ENCODE results near the gene TTC14. TPM values are rescaled to one million over a fixed set of nuclear protein-coding genes. Genes with fewer than 3 reads are reported as not detected.
"Not testable (repeated sequence)": the region's sequence is repeated elsewhere in the genome, so short reads cannot be mapped to it uniquely, and the experiment has no call there.

The TTC14 gene
- total RNA-seq, 4 donors from 2014 or later: 43.6 to 144 (median 70.7) TPM

- no peaks in the 10 kb centered on the region for H3K4me1 ChIP-seq
- in situ Hi-C loops (cut with MboI; ENCODE audit: low pct_ligation_motif_present in 1 of 4, low pct_unique_long_range_greater_than_20kb in 1 of 4, low sequenced_read_pairs in 3 of 4): no loop called here
These were observed 29.9 kb upstream of the TTC14 start for GRCh38 chr3:180571831-180572598.

GRCh38 chr3:180575571-180575970, 26.4 kb upstream of the TTC14 start:
- WGBS, 2 donors (ENCODE audit: low coverage in 1 of 2): 77 to 85% methylated on average over 3 of the region's 3 CpGs
- no peaks in the 10 kb centered on the region for H3K9me3 ChIP-seq
- H3K4me3 ChIP-seq: no peak overlapping the region
- H3K27ac ChIP-seq: no peak overlapping the region
- DNase-seq: no peak
- in situ Hi-C loops (cut with MboI; ENCODE audit: low pct_ligation_motif_present in 1 of 4, low pct_unique_long_range_greater_than_20kb in 1 of 4, low sequenced_read_pairs in 3 of 4): no loop called here
- no peaks in the 10 kb centered on the region for H3K27me3 ChIP-seq
- H3K36me3 ChIP-seq: no peaks in the 10 kb centered on the region
- intact Hi-C loops (cut with DNase I; ENCODE audit: low total_unique reads): no loop called here
- no peak for TF ChIP-seq POLR2AphosphoS5 (IDR thresholded peaks at IDR 0.05)
- TF ChIP-seq POLR2A (IDR thresholded peaks at IDR 0.05): no peak
- TF ChIP-seq EP300 (IDR thresholded peaks at IDR 0.05; ENCODE audit: low read depth): no peak
- TF ChIP-seq CTCF (IDR thresholded peaks at IDR 0.05): no peak
- H3K4me1 ChIP-seq: no peaks in the 10 kb centered on the region

More at GRCh38 chr3:180571831-180572598, 29.9 kb upstream of the TTC14 start:
- TF ChIP-seq EP300 (IDR thresholded peaks at IDR 0.05; ENCODE audit: low read depth) (no peak), POLR2A (IDR thresholded peaks at IDR 0.05) (no peak), CTCF (IDR thresholded peaks at IDR 0.05) (no peak), POLR2AphosphoS5 (IDR thresholded peaks at IDR 0.05) (no peak)
- Histone ChIP-seq H3K36me3 (no peaks in the 10 kb centered on the region), H3K9me3 (no peaks in the 10 kb centered on the region), H3K27me3 (no peaks in the 10 kb centered on the region), H3K4me3 (no peak overlapping the region), H3K27ac (no peak overlapping the region)
- DNase-seq: no peak
- 80 to 87% methylated on average over 6 of the region's 6 CpGs for WGBS, 2 donors (ENCODE audit: low coverage in 1 of 2)
- intact Hi-C loops (cut with DNase I; ENCODE audit: low total_unique reads): no loop called here

GRCh38 chr3:180580934-180581333, 21.0 kb upstream of the TTC14 start:
- no peaks in the 10 kb centered on the region for H3K9me3 ChIP-seq
- no peak overlapping the region for H3K27ac ChIP-seq
- no peaks in the 10 kb centered on the region for H3K4me1 ChIP-seq
- DNase-seq: no peak
- H3K27me3 ChIP-seq: peaks cover 13% of the 10 kb centered on the region
- no peak overlapping the region for H3K4me3 ChIP-seq
- TF ChIP-seq POLR2A (IDR thresholded peaks at IDR 0.05) (no peak), EP300 (IDR thresholded peaks at IDR 0.05; ENCODE audit: low read depth) (no peak), POLR2AphosphoS5 (IDR thresholded peaks at IDR 0.05) (no peak), CTCF (IDR thresholded peaks at IDR 0.05) (no peak)
- in situ Hi-C loops (cut with MboI; ENCODE audit: low pct_ligation_motif_present in 1 of 4, low pct_unique_long_range_greater_than_20kb in 1 of 4, low sequenced_read_pairs in 3 of 4): no loop called here
- no peaks in the 10 kb centered on the region for H3K36me3 ChIP-seq
- WGBS, 2 donors (ENCODE audit: low coverage in 1 of 2): 55 to 79% methylated on average over 1 of the region's 1 CpG
- intact Hi-C loops (cut with DNase I; ENCODE audit: low total_unique reads): no loop called here

- TF ChIP-seq POLR2A (IDR thresholded peaks at IDR 0.05) (no peak), EP300 (IDR thresholded peaks at IDR 0.05; ENCODE audit: low read depth) (no peak), POLR2AphosphoS5 (IDR thresholded peaks at IDR 0.05) (no peak), CTCF (IDR thresholded peaks at IDR 0.05) (no peak)
- Histone ChIP-seq H3K27ac (no peak overlapping the region), H3K36me3 (no peaks in the 10 kb centered on the region), H3K9me3 (no peaks in the 10 kb centered on the region), H3K4me3 (no peak overlapping the region), H3K27me3 (peaks cover 29% of the 10 kb centered on the region), H3K4me1 (no peaks in the 10 kb centered on the region)
- in situ Hi-C loops (cut with MboI; ENCODE audit: low pct_ligation_motif_present in 1 of 4, low pct_unique_long_range_greater_than_20kb in 1 of 4, low sequenced_read_pairs in 3 of 4) (no loop called here), intact Hi-C loops (cut with DNase I; ENCODE audit: low total_unique reads) (no loop called here)
- WGBS, 2 donors (ENCODE audit: low coverage in 1 of 2): 95% methylated on average over 17 of the region's 23 CpGs; no CpG with 5 or more reads in 1 of the 2 donors
- DNase-seq: no peak
These were observed 11.6 kb upstream of the TTC14 start for GRCh38 chr3:180590396-180590795.

- H3K27me3 ChIP-seq: peaks cover 34% of the 10 kb centered on the region
- intact Hi-C loops (cut with DNase I; ENCODE audit: low total_unique reads); in situ Hi-C loops (cut with MboI; ENCODE audit: low pct_ligation_motif_present in 1 of 4, low pct_unique_long_range_greater_than_20kb in 1 of 4, low sequenced_read_pairs in 3 of 4); H3K27ac ChIP-seq; DNase-seq; H3K4me3 ChIP-seq; H3K9me3 ChIP-seq; H3K4me1 ChIP-seq; H3K36me3 ChIP-seq: not testable (repeated sequence)
- WGBS, 2 donors (ENCODE audit: low coverage in 1 of 2): 74 to 89% methylated on average over 3 to 7 of the region's 7 CpGs
These were observed 8.3 kb upstream of the TTC14 start for GRCh38 chr3:180593631-180594030.
